ENCODE results near the gene SZT2. TPM values are rescaled to one million over a fixed set of nuclear protein-coding genes. Genes with fewer than 3 reads are reported as not detected.

SZT2 gene
- total RNA-seq, 1 experiment from 2014 or later = 28.4 TPM

GRCh38 chr1:43348809-43349593, 40.7 kb upstream of the SZT2 start (continued):
- peak; percentile 75; the same call in 1 of the 2 replicates for TF ChIP-seq FOXK1 (CRISPR knock-in tag; IDR thresholded peaks at IDR 0.05)
- peak; percentile 41; the same call in 1 of the 2 replicates for TF ChIP-seq FOXP1 (CRISPR knock-in tag; IDR thresholded peaks at IDR 0.05; ENCODE audit: borderline replicate concordance)
- TF ChIP-seq ZNF671 (CRISPR knock-in tag; IDR thresholded peaks at IDR 0.05) = no peak
- no peak for TF ChIP-seq CREB1 (CRISPR knock-in tag; IDR thresholded peaks at IDR 0.05)
- TF ChIP-seq USF2 (CRISPR knock-in tag; IDR thresholded peaks at IDR 0.05) = peak; percentile 54
- 0 out of 2 replicates have a peak, but pooled peaks have one; percentile 0 for TF ChIP-seq SMAD3 (CRISPR knock-in tag; IDR thresholded peaks at IDR 0.05; ENCODE audit: borderline replicate concordance)
- no peak for TF ChIP-seq HMGA2 (CRISPR knock-in tag; IDR thresholded peaks at IDR 0.05)
- no peak for TF ChIP-seq EMX1 (CRISPR knock-in tag; IDR thresholded peaks at IDR 0.05)
- no peak for TF ChIP-seq PREB (CRISPR knock-in tag; IDR thresholded peaks at IDR 0.05; ENCODE audit: borderline replicate concordance)
- no peak for TF ChIP-seq SMAD4 (CRISPR knock-in tag; IDR thresholded peaks at IDR 0.05)
- TF ChIP-seq ZNF317 (CRISPR knock-in tag; IDR thresholded peaks at IDR 0.05; ENCODE audit: borderline replicate concordance, low read depth) = no peak
- no peak for TF ChIP-seq CREM (CRISPR knock-in tag; IDR thresholded peaks at IDR 0.05)
- no peak for TF ChIP-seq MXD4 (CRISPR knock-in tag; IDR thresholded peaks at IDR 0.05; ENCODE audit: borderline replicate concordance)
- no peak for TF ChIP-seq ESRRA (CRISPR knock-in tag; IDR thresholded peaks at IDR 0.05; ENCODE audit: borderline replicate concordance)
- peak; percentile 17; the same call in 1 of the 2 replicates for TF ChIP-seq ETV6 (CRISPR knock-in tag; IDR thresholded peaks at IDR 0.05)
- TF ChIP-seq, protein P1, sequence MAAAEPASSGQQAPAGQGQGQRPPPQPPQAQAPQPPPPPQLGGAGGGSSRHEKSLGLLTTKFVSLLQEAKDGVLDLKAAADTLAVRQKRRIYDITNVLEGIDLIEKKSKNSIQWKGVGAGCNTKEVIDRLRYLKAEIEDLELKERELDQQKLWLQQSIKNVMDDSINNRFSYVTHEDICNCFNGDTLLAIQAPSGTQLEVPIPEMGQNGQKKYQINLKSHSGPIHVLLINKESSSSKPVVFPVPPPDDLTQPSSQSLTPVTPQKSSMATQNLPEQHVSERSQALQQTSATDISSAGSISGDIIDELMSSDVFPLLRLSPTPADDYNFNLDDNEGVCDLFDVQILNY (CRISPR knock-in tag; IDR thresholded peaks at IDR 0.05) = 0 out of 2 replicates have a peak, but pooled peaks have one; percentile 47
- TF ChIP-seq, protein P2, sequence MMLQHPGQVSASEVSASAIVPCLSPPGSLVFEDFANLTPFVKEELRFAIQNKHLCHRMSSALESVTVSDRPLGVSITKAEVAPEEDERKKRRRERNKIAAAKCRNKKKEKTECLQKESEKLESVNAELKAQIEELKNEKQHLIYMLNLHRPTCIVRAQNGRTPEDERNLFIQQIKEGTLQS (CRISPR knock-in tag; conservative IDR thresholded peaks at IDR 0.05) = no peak
- no peak for TF ChIP-seq SOX15 (CRISPR knock-in tag; IDR thresholded peaks at IDR 0.05)
- no peak for TF ChIP-seq ZSCAN18 (CRISPR knock-in tag; IDR thresholded peaks at IDR 0.05)
- no peak for TF ChIP-seq CTCF (IDR thresholded peaks at IDR 0.05)
- no peak for TF ChIP-seq ZNF232 (CRISPR knock-in tag; IDR thresholded peaks at IDR 0.05)
- peak; percentile 72; the same call in 1 of the 2 replicates for TF ChIP-seq MYBL2 (CRISPR knock-in tag; IDR thresholded peaks at IDR 0.05)
- TF ChIP-seq SP1 (CRISPR knock-in tag; conservative IDR thresholded peaks at IDR 0.05) = peak; percentile 72
- no peak for TF ChIP-seq NR2C2 (CRISPR knock-in tag; IDR thresholded peaks at IDR 0.05)
- TF ChIP-seq TP53 (CRISPR knock-in tag; IDR thresholded peaks at IDR 0.05) = 0 out of 2 replicates have a peak, but pooled peaks have one; percentile 17
- TF ChIP-seq JUN (CRISPR knock-in tag; IDR thresholded peaks at IDR 0.05) = no peak
- no peak for TF ChIP-seq FOXJ3 (CRISPR knock-in tag; IDR thresholded peaks at IDR 0.05; ENCODE audit: borderline replicate concordance)
- TF ChIP-seq, protein P3, sequence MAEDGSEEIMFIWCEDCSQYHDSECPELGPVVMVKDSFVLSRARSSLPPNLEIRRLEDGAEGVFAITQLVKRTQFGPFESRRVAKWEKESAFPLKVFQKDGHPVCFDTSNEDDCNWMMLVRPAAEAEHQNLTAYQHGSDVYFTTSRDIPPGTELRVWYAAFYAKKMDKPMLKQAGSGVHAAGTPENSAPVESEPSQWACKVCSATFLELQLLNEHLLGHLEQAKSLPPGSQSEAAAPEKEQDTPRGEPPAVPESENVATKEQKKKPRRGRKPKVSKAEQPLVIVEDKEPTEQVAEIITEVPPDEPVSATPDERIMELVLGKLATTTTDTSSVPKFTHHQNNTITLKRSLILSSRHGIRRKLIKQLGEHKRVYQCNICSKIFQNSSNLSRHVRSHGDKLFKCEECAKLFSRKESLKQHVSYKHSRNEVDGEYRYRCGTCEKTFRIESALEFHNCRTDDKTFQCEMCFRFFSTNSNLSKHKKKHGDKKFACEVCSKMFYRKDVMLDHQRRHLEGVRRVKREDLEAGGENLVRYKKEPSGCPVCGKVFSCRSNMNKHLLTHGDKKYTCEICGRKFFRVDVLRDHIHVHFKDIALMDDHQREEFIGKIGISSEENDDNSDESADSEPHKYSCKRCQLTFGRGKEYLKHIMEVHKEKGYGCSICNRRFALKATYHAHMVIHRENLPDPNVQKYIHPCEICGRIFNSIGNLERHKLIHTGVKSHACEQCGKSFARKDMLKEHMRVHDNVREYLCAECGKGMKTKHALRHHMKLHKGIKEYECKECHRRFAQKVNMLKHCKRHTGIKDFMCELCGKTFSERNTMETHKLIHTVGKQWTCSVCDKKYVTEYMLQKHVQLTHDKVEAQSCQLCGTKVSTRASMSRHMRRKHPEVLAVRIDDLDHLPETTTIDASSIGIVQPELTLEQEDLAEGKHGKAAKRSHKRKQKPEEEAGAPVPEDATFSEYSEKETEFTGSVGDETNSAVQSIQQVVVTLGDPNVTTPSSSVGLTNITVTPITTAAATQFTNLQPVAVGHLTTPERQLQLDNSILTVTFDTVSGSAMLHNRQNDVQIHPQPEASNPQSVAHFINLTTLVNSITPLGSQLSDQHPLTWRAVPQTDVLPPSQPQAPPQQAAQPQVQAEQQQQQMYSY (CRISPR knock-in tag; IDR thresholded peaks at IDR 0.05) = no peak
- TF ChIP-seq GRHL2 (CRISPR knock-in tag; IDR thresholded peaks at IDR 0.05; ENCODE audit: insufficient replicate concordance, severe bottlenecking) = no peak
- TF ChIP-seq ZBTB21 (CRISPR knock-in tag; IDR thresholded peaks at IDR 0.05; ENCODE audit: borderline replicate concordance) = 0 out of 2 replicates have a peak, but pooled peaks have one; percentile 75

Data from WTC11 (cell line).